ENCODE measurements around the gene RHOF.

DNA sequence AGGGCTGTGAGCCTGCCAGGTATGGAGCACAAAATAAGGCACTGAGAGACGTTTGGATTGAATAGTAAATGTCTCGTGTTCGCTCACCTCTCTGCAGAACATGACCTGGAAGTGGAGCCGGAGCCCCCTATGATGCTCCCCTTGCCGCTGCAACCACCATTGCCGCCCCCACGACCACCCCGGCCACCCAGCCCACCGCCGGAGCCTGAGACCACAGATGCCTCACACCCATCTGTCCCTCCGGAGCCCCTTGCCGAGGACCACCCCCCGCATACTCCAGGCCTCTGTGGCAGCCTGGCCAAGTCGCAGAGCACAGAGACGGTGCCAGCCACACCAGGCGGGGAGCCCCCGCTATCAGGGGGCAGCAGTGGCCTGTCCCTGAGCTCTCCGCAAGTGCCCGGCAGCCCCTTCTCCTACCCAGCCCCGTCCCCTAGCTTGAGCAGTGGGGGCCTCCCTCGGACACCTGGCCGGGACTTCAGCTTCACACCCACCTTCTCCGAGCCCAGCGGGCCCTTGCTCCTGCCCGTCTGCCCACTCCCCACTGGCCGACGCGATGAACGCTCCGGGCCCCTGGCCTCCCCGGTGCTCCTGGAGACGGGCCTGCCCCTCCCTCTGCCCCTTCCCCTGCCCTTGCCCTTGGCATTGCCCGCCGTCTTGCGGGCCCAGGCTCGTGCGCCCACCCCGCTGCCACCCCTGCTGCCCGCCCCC lies 29.1 kb upstream of the RHOF start:
- TF ChIP-seq POLR2A (IDR thresholded peaks at IDR 0.05; ENCODE audit: low read depth, low read length), result no peak
- no peak for TF ChIP-seq TAF1 (IDR thresholded peaks at IDR 0.05; ENCODE audit: low read depth, low read length)
- TF ChIP-seq SPI1 (IDR thresholded peaks at IDR 0.05; ENCODE audit: low read depth, low read length), result no peak
